HEK293 (cell line): ENCODE results near the gene PXYLP1.

ENCODE experiments used
- CTCF ChIA-PET: fragments of 350-600 bp; formaldehyde crosslinking; extraction: SDS; loops from one replicate; lab custom pipeline; 2021; ENCODE audit warnings: antibody characterized with exemption; lab: Yijun Ruan, JAX
- POLR2A ChIA-PET: fragments of 300-600 bp; formaldehyde crosslinking; extraction: SDS; loops from one replicate; lab custom pipeline; 2020; ENCODE audit warnings: antibody characterized with exemption, inconsistent platforms; lab: Yijun Ruan, JAX
- H3K27ac ChIP-seq: fragments of 200-500 bp; sonication (Bioruptor generic); 2 replicates; pipeline ENCODE4 v1.5.1; 2014; ENCODE audit warnings: low read depth, low read length, control low read depth, inconsistent platforms; ENCODE audit errors: extremely low read depth
- H3K36me3 ChIP-seq, 2 experiments: fragments of 200-500 bp in 1 of 2; sonication (Bioruptor generic) in 1 of 2; 1 replicate in 1 of 2; 2 replicates in 1 of 2; pipeline ENCODE4 v1.5.1; 2014 to 2017; ENCODE audit warnings: inconsistent platforms in 2 of 2, low read length in 2 of 2; ENCODE audit not compliant: control insufficient read depth in 2 of 2, insufficient read depth in 1 of 2
- H3K4me1 ChIP-seq: fragments of 200-500 bp; sonication (Bioruptor generic); 2 replicates; pipeline ENCODE4 v1.5.1; 2014; ENCODE audit warnings: mild to moderate bottlenecking, low read length, inconsistent platforms; ENCODE audit not compliant: control insufficient read depth, insufficient read depth
- H3K4me3 ChIP-seq: 2 replicates; pipeline ENCODE4 v1.5.1; 2011; ENCODE audit warnings: low read depth, mild to moderate bottlenecking, control low read depth, low read length, moderate library complexity
- H3K9me3 ChIP-seq: fragments of 200-500 bp; sonication (Bioruptor generic); 2 replicates; pipeline ENCODE4 v1.5.1; 2014; ENCODE audit warnings: low read depth, low read length, inconsistent platforms; ENCODE audit not compliant: control insufficient read depth, insufficient read depth
- IKZF3 ChIP-seq: fragments of 450-650 bp; IDR thresholded peaks from 2 replicates; pipeline ENCODE4 v1.5.0; 2018; ENCODE audit warnings: missing biosample characterization, mild to moderate bottlenecking, missing genetic modification characterization, moderate library complexity
- KLF7 ChIP-seq: fragments of 450-650 bp; formaldehyde crosslinking; IDR thresholded peaks from 2 replicates; pipeline ENCODE4 v1.5.1; 2016; ENCODE audit warnings: missing biosample characterization, missing genetic modification characterization, borderline replicate concordance
- OVOL3 ChIP-seq: fragments of 450-650 bp; formaldehyde crosslinking; IDR thresholded peaks from 2 replicates; pipeline ENCODE4 v1.5.1; 2016; ENCODE audit warnings: missing biosample characterization, missing genetic modification characterization
- RBAK ChIP-seq: fragments of 450-650 bp; formaldehyde crosslinking; IDR thresholded peaks from 2 replicates; pipeline ENCODE4 v1.5.1; 2016; ENCODE audit warnings: missing biosample characterization, missing genetic modification characterization
- ZBTB17 ChIP-seq: fragments of 450-650 bp; formaldehyde crosslinking; IDR thresholded peaks from 2 replicates; pipeline ENCODE4 v1.5.1; 2016; ENCODE audit warnings: missing biosample characterization, missing genetic modification characterization
- ZBTB48 ChIP-seq: fragments of 450-650 bp; formaldehyde crosslinking; IDR thresholded peaks from 2 replicates; pipeline ENCODE4 v1.5.1; 2016; ENCODE audit warnings: missing biosample characterization, missing genetic modification characterization
- ZEB2 ChIP-seq: fragments of 450-650 bp; formaldehyde crosslinking; IDR thresholded peaks from 2 replicates; pipeline ENCODE4 v1.5.1; 2016; ENCODE audit warnings: missing biosample characterization, missing genetic modification characterization
- ZNF114 ChIP-seq: fragments of 450-650 bp; formaldehyde crosslinking; IDR thresholded peaks from 2 replicates; pipeline ENCODE4 v1.5.0; 2017; ENCODE audit warnings: missing biosample characterization, missing genetic modification characterization
- ZNF223 ChIP-seq: fragments of 450-650 bp; formaldehyde crosslinking; IDR thresholded peaks from 2 replicates; pipeline ENCODE4 v1.5.1; 2016; ENCODE audit warnings: missing biosample characterization, missing genetic modification characterization
- ZNF23 ChIP-seq: fragments of 450-650 bp; formaldehyde crosslinking; IDR thresholded peaks from 2 replicates; pipeline ENCODE4 v1.5.1; 2016; ENCODE audit warnings: missing biosample characterization, missing genetic modification characterization, borderline replicate concordance
- ZNF366 ChIP-seq: fragments of 450-650 bp; formaldehyde crosslinking; conservative IDR thresholded peaks from 2 replicates; pipeline ENCODE4 v1.5.1; 2016; ENCODE audit warnings: missing biosample characterization, missing genetic modification characterization
- ZNF391 ChIP-seq: fragments of 450-650 bp; formaldehyde crosslinking; IDR thresholded peaks from 2 replicates; pipeline ENCODE4 v1.5.1; 2016; ENCODE audit warnings: low read depth, missing biosample characterization, missing genetic modification characterization, borderline replicate concordance
- ZNF558 ChIP-seq: fragments of 450-650 bp; formaldehyde crosslinking; IDR thresholded peaks from 2 replicates; pipeline ENCODE4 v1.5.1; 2016; ENCODE audit warnings: missing biosample characterization, missing genetic modification characterization
- ZNF560 ChIP-seq: fragments of 450-650 bp; formaldehyde crosslinking; IDR thresholded peaks from 2 replicates; pipeline ENCODE4 v1.5.1; 2017; ENCODE audit warnings: missing biosample characterization, missing genetic modification characterization, borderline replicate concordance
- ZNF76 ChIP-seq: fragments of 450-650 bp; formaldehyde crosslinking; IDR thresholded peaks from 2 replicates; pipeline ENCODE4; 2016; ENCODE audit warnings: low read depth, missing biosample characterization, missing genetic modification characterization, borderline replicate concordance
- ZNF785 ChIP-seq: fragments of 450-650 bp; formaldehyde crosslinking; IDR thresholded peaks from 2 replicates; pipeline ENCODE4 v1.5.1; 2016; ENCODE audit warnings: missing biosample characterization, missing genetic modification characterization
- ZNF837 ChIP-seq: fragments of 450-650 bp; formaldehyde crosslinking; IDR thresholded peaks from 2 replicates; pipeline ENCODE4 v1.5.1; 2016; ENCODE audit warnings: missing biosample characterization, missing genetic modification characterization
- ZSCAN30 ChIP-seq: fragments of 450-650 bp; IDR thresholded peaks from 2 replicates; pipeline ENCODE4 v1.5.1; 2018; ENCODE audit warnings: missing biosample characterization, mild to moderate bottlenecking, missing genetic modification characterization, moderate library complexity
- TF ChIP-seq, protein P1 (sequence below): fragments of 450-650 bp; formaldehyde crosslinking; IDR thresholded peaks from 2 replicates; pipeline ENCODE4 v1.5.1; 2016; ENCODE audit warnings: missing biosample characterization, missing genetic modification characterization, low read depth
- TF ChIP-seq, protein P2 (sequence below): fragments of 450-650 bp; formaldehyde crosslinking; IDR thresholded peaks from 2 replicates; pipeline ENCODE4 v1.5.1; 2016; ENCODE audit warnings: missing biosample characterization, missing genetic modification characterization, borderline replicate concordance
- TF ChIP-seq, protein P3 (sequence below): fragments of 450-650 bp; formaldehyde crosslinking; IDR thresholded peaks from 2 replicates; pipeline ENCODE4 v1.5.1; 2016; ENCODE audit warnings: missing biosample characterization, missing genetic modification characterization
- TF ChIP-seq, protein P4 (sequence below): fragments of 450-650 bp; formaldehyde crosslinking; IDR thresholded peaks from 2 replicates; pipeline ENCODE4 v1.5.1; 2016; ENCODE audit warnings: missing biosample characterization, missing genetic modification characterization

Gene PXYLP1

DNA sequence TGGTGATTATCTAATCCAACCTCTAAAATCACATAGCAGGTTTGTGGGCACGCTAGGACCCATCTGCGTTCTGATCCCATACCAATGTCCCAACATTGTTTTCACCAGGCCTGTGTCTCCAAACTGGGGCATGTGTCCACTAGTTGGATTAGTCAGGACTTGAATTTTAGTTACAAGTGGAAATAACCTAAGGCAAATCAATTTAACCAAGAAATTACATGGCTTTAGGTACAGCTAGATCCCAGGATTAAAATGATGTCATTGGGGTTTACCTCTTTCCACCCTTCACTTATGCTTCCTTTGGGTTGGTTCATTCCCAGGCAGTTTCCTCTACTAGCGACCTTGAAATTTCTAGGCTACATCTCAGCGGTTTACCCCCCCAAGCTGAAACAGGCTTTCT, 47.2 kb upstream of the PXYLP1 start:
- TF ChIP-seq ZSCAN30 (tag by site-specific recombination) (no peak), ZNF560 (tag by site-specific recombination) (no peak), ZNF391 (tag by site-specific recombination) (no peak), IKZF3 (tag by site-specific recombination) (no peak), ZNF785 (no peak), OVOL3 (tag by site-specific recombination) (no peak), ZNF114 (no peak), ZNF223 (tag by site-specific recombination) (no peak), ZNF23 (tag by site-specific recombination) (no peak), RBAK (tag by site-specific recombination) (no peak), ZNF837 (tag by site-specific recombination) (no peak), ZNF558 (tag by site-specific recombination) (no peak)
- TF ChIP-seq, protein P1, sequence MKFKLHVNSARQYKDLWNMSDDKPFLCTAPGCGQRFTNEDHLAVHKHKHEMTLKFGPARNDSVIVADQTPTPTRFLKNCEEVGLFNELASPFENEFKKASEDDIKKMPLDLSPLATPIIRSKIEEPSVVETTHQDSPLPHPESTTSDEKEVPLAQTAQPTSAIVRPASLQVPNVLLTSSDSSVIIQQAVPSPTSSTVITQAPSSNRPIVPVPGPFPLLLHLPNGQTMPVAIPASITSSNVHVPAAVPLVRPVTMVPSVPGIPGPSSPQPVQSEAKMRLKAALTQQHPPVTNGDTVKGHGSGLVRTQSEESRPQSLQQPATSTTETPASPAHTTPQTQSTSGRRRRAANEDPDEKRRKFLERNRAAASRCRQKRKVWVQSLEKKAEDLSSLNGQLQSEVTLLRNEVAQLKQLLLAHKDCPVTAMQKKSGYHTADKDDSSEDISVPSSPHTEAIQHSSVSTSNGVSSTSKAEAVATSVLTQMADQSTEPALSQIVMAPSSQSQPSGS (tag by site-specific recombination), result no peak
- TF ChIP-seq, protein P2, sequence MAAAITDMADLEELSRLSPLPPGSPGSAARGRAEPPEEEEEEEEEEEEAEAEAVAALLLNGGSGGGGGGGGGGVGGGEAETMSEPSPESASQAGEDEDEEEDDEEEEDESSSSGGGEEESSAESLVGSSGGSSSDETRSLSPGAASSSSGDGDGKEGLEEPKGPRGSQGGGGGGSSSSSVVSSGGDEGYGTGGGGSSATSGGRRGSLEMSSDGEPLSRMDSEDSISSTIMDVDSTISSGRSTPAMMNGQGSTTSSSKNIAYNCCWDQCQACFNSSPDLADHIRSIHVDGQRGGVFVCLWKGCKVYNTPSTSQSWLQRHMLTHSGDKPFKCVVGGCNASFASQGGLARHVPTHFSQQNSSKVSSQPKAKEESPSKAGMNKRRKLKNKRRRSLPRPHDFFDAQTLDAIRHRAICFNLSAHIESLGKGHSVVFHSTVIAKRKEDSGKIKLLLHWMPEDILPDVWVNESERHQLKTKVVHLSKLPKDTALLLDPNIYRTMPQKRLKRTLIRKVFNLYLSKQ (tag by site-specific recombination), result no peak
- TF ChIP-seq, protein P3, sequence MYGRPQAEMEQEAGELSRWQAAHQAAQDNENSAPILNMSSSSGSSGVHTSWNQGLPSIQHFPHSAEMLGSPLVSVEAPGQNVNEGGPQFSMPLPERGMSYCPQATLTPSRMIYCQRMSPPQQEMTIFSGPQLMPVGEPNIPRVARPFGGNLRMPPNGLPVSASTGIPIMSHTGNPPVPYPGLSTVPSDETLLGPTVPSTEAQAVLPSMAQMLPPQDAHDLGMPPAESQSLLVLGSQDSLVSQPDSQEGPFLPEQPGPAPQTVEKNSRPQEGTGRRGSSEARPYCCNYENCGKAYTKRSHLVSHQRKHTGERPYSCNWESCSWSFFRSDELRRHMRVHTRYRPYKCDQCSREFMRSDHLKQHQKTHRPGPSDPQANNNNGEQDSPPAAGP (tag by site-specific recombination), result no peak
- CTCF ChIA-PET, result no interaction called here
- Histone ChIP-seq H3K9me3 (no peaks in the 10 kb centered on the region), H3K27ac (no peak overlapping the region), H3K4me3 (no peak overlapping the region), H3K36me3 (no peaks in the 10 kb centered on the region), H3K4me1 (no peaks in the 10 kb centered on the region)
- POLR2A ChIA-PET, result no interaction called here

DNA sequence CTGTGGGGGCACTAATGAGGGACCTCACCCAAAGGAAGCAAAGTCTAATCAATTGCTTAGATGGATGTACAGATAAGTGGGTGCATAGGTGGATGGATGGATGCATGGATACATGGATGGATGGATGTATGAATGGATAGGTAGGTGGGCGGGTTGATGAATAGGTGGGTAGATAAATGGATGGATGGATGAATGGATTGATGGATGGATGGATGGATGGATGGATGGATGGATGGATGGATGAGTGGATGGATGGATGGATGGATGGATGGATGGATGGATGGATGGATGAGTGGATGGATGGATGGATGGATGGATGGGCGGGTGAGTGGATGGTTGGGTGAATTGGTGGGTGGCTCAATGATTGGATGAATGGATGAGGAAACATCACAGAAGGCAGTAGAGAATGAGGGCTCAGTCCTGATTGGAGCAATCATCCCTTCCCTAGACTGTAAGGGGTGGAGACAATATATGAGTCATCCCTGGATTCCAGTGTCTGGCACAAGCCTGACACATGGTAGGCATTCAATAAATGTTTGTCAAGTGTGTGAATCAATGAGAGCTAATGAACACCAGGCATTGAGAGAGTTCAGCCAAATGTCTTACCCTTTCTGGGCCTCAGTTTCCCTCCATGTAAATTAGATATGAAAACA, 40.4 kb upstream of the PXYLP1 start:
- no peak overlapping the region for H3K27ac ChIP-seq
- H3K9me3 ChIP-seq, result no peaks in the 10 kb centered on the region
- no peak overlapping the region for H3K4me3 ChIP-seq
- ChIA-PET CTCF (interaction anchor here (0.6 to 3.3 kb wide), 16 partner anchors 8 to 293 kb away, joined by 3 to 38 read pairs (median 5); no protein-coding TSS in a partner anchor), POLR2A (no interaction called here)
- no peaks in the 10 kb centered on the region for H3K4me1 ChIP-seq
- H3K36me3 ChIP-seq, result no peaks in the 10 kb centered on the region
- TF ChIP-seq KLF7 (tag by site-specific recombination), result no peak
- TF ChIP-seq ZBTB17 (tag by site-specific recombination), result peak; percentile 96
- TF ChIP-seq ZEB2, result no peak
- TF ChIP-seq ZBTB48 (tag by site-specific recombination), result no peak
- peak; percentile 96 for TF ChIP-seq ZNF366 (tag by site-specific recombination)
- TF ChIP-seq, protein P4, sequence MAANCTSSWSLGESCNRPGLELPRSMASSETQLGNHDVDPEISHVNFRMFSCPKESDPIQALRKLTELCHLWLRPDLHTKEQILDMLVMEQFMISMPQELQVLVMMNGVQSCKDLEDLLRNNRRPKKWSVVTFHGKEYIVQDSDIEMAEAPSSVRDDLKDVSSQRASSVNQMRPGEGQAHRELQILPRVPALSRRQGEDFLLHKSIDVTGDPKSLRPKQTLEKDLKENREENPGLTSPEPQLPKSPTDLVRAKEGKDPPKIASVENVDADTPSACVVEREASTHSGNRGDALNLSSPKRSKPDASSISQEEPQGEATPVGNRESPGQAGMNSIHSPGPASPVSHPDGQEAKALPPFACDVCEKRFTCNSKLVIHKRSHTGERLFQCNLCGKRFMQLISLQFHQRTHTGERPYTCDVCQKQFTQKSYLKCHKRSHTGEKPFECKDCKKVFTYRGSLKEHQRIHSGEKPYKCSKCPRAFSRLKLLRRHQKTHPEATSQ (tag by site-specific recombination), result no peak
- no peak for TF ChIP-seq ZNF76
- TF ChIP-seq, all 188 proteins: peak for 2
